ENCODE data around the gene PPP1CB.

The PPP1CB gene

GRCh38 chr2:28746429-28747111 is 5.1 kb upstream of the PPP1CB start:
- no peak for TF ChIP-seq CTCF (IDR thresholded peaks at IDR 0.05)

GRCh38 chr2:28747714-28748113 is 3.9 kb upstream of the PPP1CB start:
- TF ChIP-seq CTCF (IDR thresholded peaks at IDR 0.05), result no peak

DNA sequence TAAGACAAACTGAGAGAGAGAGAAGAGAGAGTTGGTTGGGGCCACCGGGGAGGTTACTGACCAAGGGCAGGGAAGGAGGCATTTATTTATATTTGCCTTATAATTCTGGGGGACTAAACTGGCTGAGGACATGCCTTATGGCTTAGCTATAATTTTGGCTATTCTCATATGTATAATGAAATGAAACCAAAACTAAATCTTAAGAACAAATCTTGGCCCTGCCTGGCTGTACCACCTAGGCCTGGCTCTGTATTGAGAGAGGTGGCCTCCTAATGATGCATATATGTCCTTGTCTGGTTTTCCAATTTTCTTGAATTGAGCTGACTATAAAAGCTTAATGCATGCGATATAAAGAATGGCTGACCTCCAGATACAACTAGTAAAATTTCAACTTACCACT is 3.5 kb upstream of the PPP1CB start:
- no peak for TF ChIP-seq CTCF (IDR thresholded peaks at IDR 0.05)

DNA sequence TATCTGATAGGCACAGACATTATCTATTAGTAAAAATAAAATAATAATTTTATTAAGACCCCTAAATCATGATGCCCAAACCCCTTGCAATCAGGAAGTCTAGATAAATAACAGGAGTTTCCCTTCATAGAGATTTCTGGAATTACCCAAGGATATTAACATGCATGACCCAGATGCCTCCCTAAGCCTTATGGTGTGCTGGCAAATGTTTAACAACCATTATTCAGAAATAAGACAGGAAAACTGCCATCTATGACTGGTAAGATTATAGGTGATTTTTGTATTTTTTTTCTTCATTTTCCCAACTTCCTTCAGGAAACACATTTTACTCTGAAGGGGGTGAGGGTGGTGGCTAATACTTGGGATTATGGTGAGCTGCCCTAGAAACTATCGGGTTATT is 2.7 kb upstream of the PPP1CB start:
- no peak for TF ChIP-seq CTCF (IDR thresholded peaks at IDR 0.05)

- no peak for TF ChIP-seq CTCF (IDR thresholded peaks at IDR 0.05)
Observed at GRCh38 chr2:28749526-28749925, 2.1 kb upstream of the PPP1CB start.

DNA sequence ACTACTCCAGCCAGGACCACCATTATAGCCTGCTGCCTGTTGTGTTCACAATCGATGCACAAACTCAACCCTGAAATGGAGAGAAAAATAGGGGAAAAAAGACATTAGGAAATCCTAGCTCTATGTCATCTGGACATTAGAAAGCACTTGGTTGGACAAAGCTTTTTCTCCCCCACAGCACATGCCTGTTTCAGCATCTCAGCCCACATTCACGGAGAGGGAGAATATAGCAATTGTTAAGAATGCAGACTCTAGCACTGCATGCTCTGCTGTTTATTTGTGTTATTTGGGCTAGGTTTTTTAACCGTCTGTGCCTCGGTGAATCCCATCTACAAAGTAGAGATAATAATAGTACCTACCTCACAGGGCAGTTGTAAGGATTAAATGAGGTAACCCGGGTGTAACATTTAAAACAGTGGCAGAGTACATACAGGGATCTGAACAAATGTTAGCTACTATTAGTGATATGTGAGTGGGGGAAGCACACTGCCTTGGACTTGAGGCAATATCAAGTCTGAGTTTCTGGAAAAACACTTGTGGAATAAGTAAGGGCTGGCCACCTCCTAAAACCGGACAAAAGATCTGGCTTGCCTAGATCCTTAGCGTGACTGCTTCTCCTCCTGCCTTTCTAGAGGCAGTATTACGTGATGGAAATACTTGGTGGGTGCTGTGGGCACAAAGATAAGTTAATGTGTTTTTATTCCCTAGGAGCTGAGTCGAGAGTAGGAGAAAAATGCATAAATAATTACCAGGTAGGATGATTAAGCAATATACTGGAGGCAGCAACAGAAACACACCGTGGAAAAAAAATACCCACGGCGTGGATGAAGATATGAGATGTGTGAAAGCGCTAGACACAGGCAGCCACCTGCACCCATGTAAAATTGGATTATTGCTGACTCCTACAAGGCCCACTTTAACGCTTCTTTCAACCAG is 1.0 kb upstream of the PPP1CB start:
- TF ChIP-seq CTCF (IDR thresholded peaks at IDR 0.05), result no peak

- TF ChIP-seq CTCF (IDR thresholded peaks at IDR 0.05), result no peak
Observed at GRCh38 chr2:28751956-28752630, 463 bp downstream of the PPP1CB start.
